A673 (cell line): ENCODE measurements around the gene CRY2. TPM values are rescaled to one million over a fixed set of nuclear protein-coding genes. Genes with fewer than 3 reads are reported as not detected.
"Not testable (repeated sequence)": the region's sequence is repeated elsewhere in the genome, so short reads cannot be mapped to it uniquely, and the experiment has no call there.

Experiments
- BruUV-seq: library from RNA; stranded (reverse); fragments of 400-500 nt; replicated peaks from 2 replicates; lab custom pipeline; 2021; lab: Mats Ljungman, UMichigan
- CTCF ChIA-PET: fragments of 300-600 bp; sonication (Branson Sonifier 250); formaldehyde crosslinking; loops from one replicate; lab custom pipeline; 2022; ENCODE audit warnings: antibody characterized with exemption; lab: Charles Lee
- POLR2A ChIA-PET: fragments of 300-600 bp; sonication (Branson Sonifier 250); formaldehyde crosslinking; loops from one replicate; lab custom pipeline; 2022; ENCODE audit warnings: antibody characterized with exemption; ENCODE audit not compliant: low non-redundant PET; lab: Charles Lee
- DNase-seq: peaks from one replicate; pipeline ENCODE4 v3.0.0-alpha.2; 2015; ENCODE audit warnings: low spot score
- H3K27ac ChIP-seq: fragments of 200-600 bp; sonication (generic); 2 replicates; pipeline ENCODE4 v1.5.1; 2016; ENCODE audit warnings: mixed run types, low read depth, mild to moderate bottlenecking, mixed read lengths, antibody characterized with exemption, low read length; ENCODE audit not compliant: poor library complexity, severe bottlenecking
- H3K27me3 ChIP-seq: fragments of 200-600 bp; sonication (generic); replicated peaks from 2 replicates; pipeline ENCODE4 v1.6.1; 2017; ENCODE audit warnings: mixed run types, low read depth, mild to moderate bottlenecking, mixed read lengths, antibody characterized with exemption, low read length; ENCODE audit not compliant: insufficient read depth, poor library complexity
- H3K36me3 ChIP-seq: fragments of 200-600 bp; sonication (generic); 2 replicates; pipeline ENCODE4 v1.6.1; 2016; ENCODE audit warnings: mixed run types, mild to moderate bottlenecking, mixed read lengths, antibody characterized with exemption, low read length; ENCODE audit not compliant: insufficient read depth, poor library complexity, severe bottlenecking
- H3K4me1 ChIP-seq: fragments of 200-600 bp; sonication (generic); 2 replicates; pipeline ENCODE4 v1.6.1; 2017; ENCODE audit warnings: mixed run types, mild to moderate bottlenecking, mixed read lengths, antibody characterized with exemption, low read length; ENCODE audit not compliant: insufficient read depth, poor library complexity, severe bottlenecking
- H3K4me3 ChIP-seq: fragments of 200-600 bp; sonication (generic); 2 replicates; pipeline ENCODE4 v1.5.1; 2016; ENCODE audit warnings: low read depth, mixed run types, mild to moderate bottlenecking, mixed read lengths, low read length; ENCODE audit not compliant: poor library complexity, severe bottlenecking
- H3K9me3 ChIP-seq: fragments of 200-600 bp; sonication (generic); 2 replicates; pipeline ENCODE4 v1.6.1; 2016; ENCODE audit warnings: mixed run types, low read depth, mild to moderate bottlenecking, mixed read lengths, antibody characterized with exemption, low read length; ENCODE audit not compliant: poor library complexity, severe bottlenecking
- CTCF ChIP-seq: fragments of 300-800, 200-600 bp; sonication (generic); conservative IDR thresholded peaks from 2 replicates; pipeline ENCODE4 v1.5.1; 2017; ENCODE audit warnings: low read depth, mild to moderate bottlenecking, antibody characterized with exemption, low read length, moderate library complexity, mixed read lengths
- EZH2 ChIP-seq: fragments of 200-600 bp; sonication (generic); IDR thresholded peaks from 2 replicates; pipeline ENCODE4 v1.6.1; 2017; ENCODE audit warnings: borderline replicate concordance, low read depth, mild to moderate bottlenecking, mixed read lengths, antibody characterized with exemption, low read length; ENCODE audit not compliant: poor library complexity, severe bottlenecking
- intact Hi-C: fragments of 100-400 bp; cut with micrococcal nuclease; formaldehyde crosslinking; loops from one replicate; pipeline ENCODE4 v1.10.0; 2022; ENCODE audit not compliant: unreplicated experiment
- total RNA-seq: library from RNA; stranded (reverse); gene quantifications from 2 replicates; pipeline ENCODE4 v1.2.3, GENCODE V29; 2021

Gene CRY2
- total RNA-seq, 1 experiment from 2014 or later: 46.4 TPM

GRCh38 chr11:45817191-45817590 is 30.1 kb upstream of the CRY2 start:
- POLR2A ChIA-PET: no interaction called here
- no peak overlapping the region for H3K4me3 ChIP-seq
- TF ChIP-seq CTCF: no peak
- TF ChIP-seq EZH2: no peak
- peaks cover 5% of the 10 kb centered on the region for H3K4me1 ChIP-seq
- no peaks in the 10 kb centered on the region for H3K27me3 ChIP-seq
- H3K9me3 ChIP-seq: no peaks in the 10 kb centered on the region
- H3K36me3 ChIP-seq: peaks cover under 1% of the 10 kb centered on the region
- no peak overlapping the region for H3K27ac ChIP-seq
- intact Hi-C loops: no loop called here
- BruUV-seq: no TSS peak
- DNase-seq: no peak
- CTCF ChIA-PET: no interaction called here

GRCh38 chr11:45818961-45819605 is 28.2 kb upstream of the CRY2 start:
- intact Hi-C loops: no loop called here
- BruUV-seq: no TSS peak
- H3K27me3 ChIP-seq: no peaks in the 10 kb centered on the region
- H3K4me3 ChIP-seq: no peak overlapping the region
- H3K27ac ChIP-seq: no peak overlapping the region
- peaks cover 5% of the 10 kb centered on the region for H3K4me1 ChIP-seq
- no peaks in the 10 kb centered on the region for H3K9me3 ChIP-seq
- no peak for DNase-seq
- H3K36me3 ChIP-seq: no peaks in the 10 kb centered on the region
- TF ChIP-seq EZH2 (no peak), CTCF (no peak)
- ChIA-PET POLR2A (no interaction called here), CTCF (no interaction called here)

- Histone ChIP-seq H3K27me3 (no peaks in the 10 kb centered on the region), H3K9me3 (no peaks in the 10 kb centered on the region), H3K27ac (no peak overlapping the region), H3K4me1 (peaks cover 5% of the 10 kb centered on the region), H3K4me3 (no peak overlapping the region), H3K36me3 (no peaks in the 10 kb centered on the region)
- no TSS peak for BruUV-seq
- POLR2A ChIA-PET: no interaction called here
- CTCF ChIA-PET: no interaction called here
- no peak for DNase-seq
- intact Hi-C loops: no loop called here
- TF ChIP-seq EZH2 (no peak), CTCF (no peak)
Measured at GRCh38 chr11:45820211-45820857, 26.9 kb upstream of the CRY2 start.

GRCh38 chr11:45826492-45826891 is 20.8 kb upstream of the CRY2 start:
- H3K4me3 ChIP-seq, H3K9me3 ChIP-seq, CTCF ChIA-PET, H3K27ac ChIP-seq, H3K36me3 ChIP-seq, BruUV-seq, DNase-seq, H3K27me3 ChIP-seq, intact Hi-C loops, POLR2A ChIA-PET: not testable (repeated sequence)
- H3K4me1 ChIP-seq: peaks cover 16% of the 10 kb centered on the region
